ENCODE measurements around the gene F2R. TPM values are rescaled to one million over a fixed set of nuclear protein-coding genes. Genes with fewer than 3 reads are reported as not detected.

Gene F2R
- total RNA-seq, 1 experiment from 2014 or later, result 16.9 TPM

DNA sequence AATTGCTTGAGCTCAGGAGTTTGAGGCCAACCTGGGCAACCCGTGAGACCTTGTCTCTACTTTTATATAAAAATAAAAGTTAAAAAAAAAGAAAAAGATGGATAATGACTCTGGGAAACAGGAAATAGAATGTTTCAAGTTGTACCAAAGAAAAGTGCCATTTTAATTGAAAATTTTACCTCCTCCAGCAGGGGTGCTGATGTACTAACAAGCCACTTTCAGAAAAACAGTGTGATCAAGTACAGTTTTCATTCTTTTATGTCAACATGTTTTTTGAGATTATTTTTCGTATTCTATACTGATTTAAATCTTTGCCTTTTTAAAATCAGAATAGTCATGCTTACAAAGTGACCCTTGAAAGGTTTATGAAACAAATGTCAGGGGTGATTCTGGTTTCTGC, 30.8 kb downstream of the F2R start:
- no peak for TF ChIP-seq EZH2 (IDR thresholded peaks at IDR 0.05; ENCODE audit: low read length, unreplicated experiment)
- TF ChIP-seq, protein P1, sequence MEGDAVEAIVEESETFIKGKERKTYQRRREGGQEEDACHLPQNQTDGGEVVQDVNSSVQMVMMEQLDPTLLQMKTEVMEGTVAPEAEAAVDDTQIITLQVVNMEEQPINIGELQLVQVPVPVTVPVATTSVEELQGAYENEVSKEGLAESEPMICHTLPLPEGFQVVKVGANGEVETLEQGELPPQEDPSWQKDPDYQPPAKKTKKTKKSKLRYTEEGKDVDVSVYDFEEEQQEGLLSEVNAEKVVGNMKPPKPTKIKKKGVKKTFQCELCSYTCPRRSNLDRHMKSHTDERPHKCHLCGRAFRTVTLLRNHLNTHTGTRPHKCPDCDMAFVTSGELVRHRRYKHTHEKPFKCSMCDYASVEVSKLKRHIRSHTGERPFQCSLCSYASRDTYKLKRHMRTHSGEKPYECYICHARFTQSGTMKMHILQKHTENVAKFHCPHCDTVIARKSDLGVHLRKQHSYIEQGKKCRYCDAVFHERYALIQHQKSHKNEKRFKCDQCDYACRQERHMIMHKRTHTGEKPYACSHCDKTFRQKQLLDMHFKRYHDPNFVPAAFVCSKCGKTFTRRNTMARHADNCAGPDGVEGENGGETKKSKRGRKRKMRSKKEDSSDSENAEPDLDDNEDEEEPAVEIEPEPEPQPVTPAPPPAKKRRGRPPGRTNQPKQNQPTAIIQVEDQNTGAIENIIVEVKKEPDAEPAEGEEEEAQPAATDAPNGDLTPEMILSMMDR (conservative IDR thresholded peaks at IDR 0.05; ENCODE audit: low read depth, low read length), result 0 out of 2 replicates have a peak, but pooled peaks have one; percentile 31
- ChIA-PET CTCF (no interaction called here), POLR2A (ENCODE audit: unreplicated experiment) (no interaction called here)
- Histone ChIP-seq H3K27me3 (ENCODE audit: low read length) (no peaks in the 10 kb centered on the region), H2AFZ (ENCODE audit: low read length) (no peak overlapping the region), H3K27ac (ENCODE audit: low read length) (no peak overlapping the region), H4K20me1 (ENCODE audit: low read length) (no peaks in the 10 kb centered on the region), H3K9me2 (replicated peaks; ENCODE audit: low read length) (no peaks in the 10 kb centered on the region), H3K9me3 (ENCODE audit: low read length) (no peaks in the 10 kb centered on the region), H3K9ac (ENCODE audit: low read length) (no peak overlapping the region), H3K4me2 (ENCODE audit: low read length) (no peak overlapping the region), H3K36me3 (ENCODE audit: low read depth, low read length) (no peaks in the 10 kb centered on the region), H3K4me3 (ENCODE audit: low read length) (no peak overlapping the region), H3F3A (ENCODE audit: low read length, unreplicated experiment) (no peaks in the 10 kb centered on the region), H3K79me2 (ENCODE audit: low read length) (no peaks in the 10 kb centered on the region), H3K4me1 (ENCODE audit: insufficient read depth, low read length) (no peaks in the 10 kb centered on the region)
- no TSS peak for BruUV-seq (replicated peaks)
- intact Hi-C loops (cut with micrococcal nuclease), result loop anchor here (2.0 kb wide), 1 partner anchor 30 kb away; the partner anchor contains the start of gene F2R
- ATAC-seq (no peak), DNase-seq (peak; percentile 10)

DNA sequence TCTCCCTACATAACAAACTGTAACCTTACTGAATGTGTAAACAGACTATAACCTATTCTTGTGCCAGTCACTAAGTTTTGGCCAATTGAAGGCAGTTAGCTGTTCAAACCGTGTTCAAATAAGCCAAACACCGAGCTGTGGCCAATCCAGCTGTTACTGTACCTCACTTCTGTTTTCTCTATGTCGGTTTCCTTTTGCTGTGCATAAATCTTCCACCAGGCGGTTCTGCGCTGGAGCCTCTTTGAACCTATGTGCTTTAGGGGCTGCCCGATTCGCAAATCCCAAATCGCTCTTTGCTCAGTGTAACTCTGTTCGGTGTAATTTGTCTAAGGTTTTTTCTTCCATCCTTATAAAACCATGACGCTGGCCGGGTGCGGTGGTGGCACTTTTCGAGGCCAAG, 31.8 kb downstream of the F2R start:
- Histone ChIP-seq H3K9me3 (ENCODE audit: low read length) (no peaks in the 10 kb centered on the region), H3K4me2 (ENCODE audit: low read length) (no peak overlapping the region), H3K27me3 (ENCODE audit: low read length) (no peaks in the 10 kb centered on the region), H3K9me2 (replicated peaks; ENCODE audit: low read length) (no peaks in the 10 kb centered on the region), H3K27ac (ENCODE audit: low read length) (no peak overlapping the region), H3K4me3 (ENCODE audit: low read length) (no peak overlapping the region), H3K79me2 (ENCODE audit: low read length) (no peaks in the 10 kb centered on the region), H4K20me1 (ENCODE audit: low read length) (no peaks in the 10 kb centered on the region), H3F3A (ENCODE audit: low read length, unreplicated experiment) (no peaks in the 10 kb centered on the region), H3K36me3 (ENCODE audit: low read depth, low read length) (no peaks in the 10 kb centered on the region), H3K9ac (ENCODE audit: low read length) (no peak overlapping the region), H2AFZ (ENCODE audit: low read length) (no peak overlapping the region), H3K4me1 (ENCODE audit: insufficient read depth, low read length) (no peaks in the 10 kb centered on the region)
- POLR2A ChIA-PET (ENCODE audit: unreplicated experiment), result no interaction called here
- intact Hi-C loops (cut with micrococcal nuclease), result loop anchor here (2.0 kb wide), 1 partner anchor 31 kb away; the partner anchor contains the start of gene F2R
- no peak for TF ChIP-seq EZH2 (IDR thresholded peaks at IDR 0.05; ENCODE audit: low read length, unreplicated experiment)
- TF ChIP-seq EZH2phosphoT487 (IDR thresholded peaks at IDR 0.05; ENCODE audit: borderline replicate concordance, low read length), result no peak
- TF ChIP-seq, protein P1 (conservative IDR thresholded peaks at IDR 0.05; ENCODE audit: low read depth, low read length), result no peak
- BruUV-seq (replicated peaks), result no TSS peak
- DNase-seq (no peak), ATAC-seq (no peak)
- CTCF ChIA-PET, result no interaction called here

DNA sequence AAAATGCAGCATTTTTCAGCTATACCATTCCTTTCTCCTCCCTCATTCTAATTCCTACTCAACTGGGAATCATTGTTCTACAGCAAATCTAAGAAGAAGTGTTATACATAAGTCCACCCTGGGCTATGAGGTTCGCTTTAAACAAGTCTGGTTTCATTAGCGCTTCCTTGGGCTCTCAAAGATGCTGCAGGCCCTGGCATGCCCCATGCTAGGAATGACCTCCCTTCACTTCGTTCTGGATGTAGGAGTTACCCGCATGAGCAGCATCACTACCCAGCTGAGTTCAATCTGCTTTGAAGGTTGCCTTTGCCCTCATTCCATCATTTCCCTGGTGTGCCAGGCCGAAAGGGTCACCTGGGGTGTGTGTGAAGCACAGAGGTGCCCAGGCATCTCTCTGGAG, 35.4 kb downstream of the F2R start:
- no peaks in the 10 kb centered on the region for H3F3A ChIP-seq (ENCODE audit: low read length, unreplicated experiment)
- DNase-seq, result no peak
- no TSS peak for BruUV-seq (replicated peaks)
- H3K27ac ChIP-seq (ENCODE audit: low read length), result no peak overlapping the region
- ChIA-PET CTCF (no interaction called here), POLR2A (ENCODE audit: unreplicated experiment) (no interaction called here)
- no peak overlapping the region for H3K9ac ChIP-seq (ENCODE audit: low read length)
- no peak overlapping the region for H3K4me2 ChIP-seq (ENCODE audit: low read length)
- no peaks in the 10 kb centered on the region for H4K20me1 ChIP-seq (ENCODE audit: low read length)
- H3K79me2 ChIP-seq (ENCODE audit: low read length), result no peaks in the 10 kb centered on the region
- no peaks in the 10 kb centered on the region for H3K36me3 ChIP-seq (ENCODE audit: low read depth, low read length)
- no peaks in the 10 kb centered on the region for H3K9me3 ChIP-seq (ENCODE audit: low read length)
- no peaks in the 10 kb centered on the region for H3K4me1 ChIP-seq (ENCODE audit: insufficient read depth, low read length)
- H3K4me3 ChIP-seq (ENCODE audit: low read length), result no peak overlapping the region
- H2AFZ ChIP-seq (ENCODE audit: low read length), result no peak overlapping the region
- H3K9me2 ChIP-seq (replicated peaks; ENCODE audit: low read length), result no peaks in the 10 kb centered on the region
- intact Hi-C loops (cut with micrococcal nuclease), result no loop called here
- no peak for TF ChIP-seq EZH2 (IDR thresholded peaks at IDR 0.05; ENCODE audit: low read length, unreplicated experiment)
- TF ChIP-seq, protein P1 (conservative IDR thresholded peaks at IDR 0.05; ENCODE audit: low read depth, low read length), result no peak
- H3K27me3 ChIP-seq (ENCODE audit: low read length), result no peaks in the 10 kb centered on the region
- ATAC-seq, result no peak

Data from PC-3 (cell line).